Measurements from ENCODE around the gene NID1. TPM values are rescaled to one million over a fixed set of nuclear protein-coding genes. Genes with fewer than 3 reads are reported as not detected.

NID1 gene
- total RNA-seq, 1 experiment from 2014 or later = 0.32 TPM

GRCh38 chr1:235941876-235942624 is 122.8 kb downstream of the NID1 start:
- ChIA-PET CTCF (interaction anchor here (0.6 kb wide), 1 partner anchor 80 kb away, joined by 5 read pairs; no protein-coding TSS in a partner anchor), RAD21 (ENCODE audit: low non-redundant PET in 1 of 2, low total read pairs in 2 of 2, uncharacterized antibody in 2 of 2, unreplicated experiment in 2 of 2) (interaction anchor here in 1 of 2 experiments (0.6 kb wide), 1 partner anchor 28 kb away, joined by 4 read pairs; no protein-coding TSS in a partner anchor), POLR2A (no interaction called here)
- peaks cover 0 to 7% of the 10 kb centered on the region in 2 experiments; a peak in 1 of 4 replicates for H3K4me1 ChIP-seq (ENCODE audit: control insufficient read depth in 1 of 2, insufficient read depth in 2 of 2, low read length in 2 of 2)
- H2AFZ ChIP-seq (ENCODE audit: low read depth, low read length, poor library complexity, severe bottlenecking) = no peak overlapping the region
- H3K27me3 ChIP-seq (ENCODE audit: insufficient read depth, low read length) = no peaks in the 10 kb centered on the region
- DNase-seq (ENCODE audit: low read depth, low spot score) (no peak), ATAC-seq (no peak)
- no TSS peak for BruUV-seq (replicated peaks)
- H3K79me2 ChIP-seq (ENCODE audit: insufficient read depth, low read length) = no peaks in the 10 kb centered on the region
- intact Hi-C loops (cut with micrococcal nuclease) = no loop called here
- H3K9me2 ChIP-seq (ENCODE audit: insufficient read depth) = no peaks in the 10 kb centered on the region
- H3K9me3 ChIP-seq (ENCODE audit: control insufficient read depth in 1 of 2, insufficient read depth in 1 of 2, low read depth in 1 of 2, low read length in 2 of 2) = no peaks in the 10 kb centered on the region
- H3K27ac ChIP-seq (ENCODE audit: low read depth, low read length) = no peak overlapping the region
- no peak for TF ChIP-seq POLR2A (IDR thresholded peaks at IDR 0.05; ENCODE audit: borderline replicate concordance, extremely low read depth, insufficient read depth, insufficient read length)
- no peak for TF ChIP-seq ATF3 (IDR thresholded peaks at IDR 0.05)
- TF ChIP-seq FOSL1 (IDR thresholded peaks at IDR 0.05; ENCODE audit: low read depth) = no peak
- no peak for TF ChIP-seq CBX3 (IDR thresholded peaks at IDR 0.05; ENCODE audit: low read depth)
- H4K20me1 ChIP-seq (ENCODE audit: insufficient read depth) = no peaks in the 10 kb centered on the region
- H3K9ac ChIP-seq (ENCODE audit: low read length) = no peak overlapping the region
- no peak overlapping the region for H3K4me2 ChIP-seq (ENCODE audit: low read length)
- H3K36me3 ChIP-seq (ENCODE audit: control insufficient read depth in 1 of 2, insufficient read depth in 2 of 2, low read length in 2 of 2) = no peaks in the 10 kb centered on the region
- H3K4me3 ChIP-seq (replicated peaks in 1 of 2; ENCODE audit: low read depth in 1 of 2, low read length in 2 of 2) = no peak overlapping the region

GRCh38 chr1:235940285-235940684 is 124.6 kb downstream of the NID1 start:
- Histone ChIP-seq H3K27ac (ENCODE audit: low read depth, low read length) (no peak overlapping the region), H4K20me1 (ENCODE audit: insufficient read depth) (no peaks in the 10 kb centered on the region), H3K27me3 (ENCODE audit: insufficient read depth, low read length) (no peaks in the 10 kb centered on the region), H3K4me1 (ENCODE audit: control insufficient read depth in 1 of 2, insufficient read depth in 2 of 2, low read length in 2 of 2) (no peaks in the 10 kb centered on the region), H3K4me3 (replicated peaks in 1 of 2; ENCODE audit: low read depth in 1 of 2, low read length in 2 of 2) (no peak overlapping the region), H3K79me2 (ENCODE audit: insufficient read depth, low read length) (no peaks in the 10 kb centered on the region), H3K9me2 (ENCODE audit: insufficient read depth) (no peaks in the 10 kb centered on the region), H3K4me2 (ENCODE audit: low read length) (no peak overlapping the region), H2AFZ (ENCODE audit: low read depth, low read length, poor library complexity, severe bottlenecking) (no peak overlapping the region), H3K9ac (ENCODE audit: low read length) (no peak overlapping the region), H3K36me3 (ENCODE audit: control insufficient read depth in 1 of 2, insufficient read depth in 2 of 2, low read length in 2 of 2) (no peaks in the 10 kb centered on the region), H3K9me3 (ENCODE audit: control insufficient read depth in 1 of 2, insufficient read depth in 1 of 2, low read depth in 1 of 2, low read length in 2 of 2) (no peaks in the 10 kb centered on the region)
- intact Hi-C loops (cut with micrococcal nuclease) = no loop called here
- no TSS peak for BruUV-seq (replicated peaks)
- ChIA-PET RAD21 (ENCODE audit: low non-redundant PET in 1 of 2, low total read pairs in 2 of 2, uncharacterized antibody in 2 of 2, unreplicated experiment in 2 of 2) (no interaction called here), POLR2A (no interaction called here), CTCF (no interaction called here)
- ATAC-seq = no peak
- no peak for DNase-seq (ENCODE audit: low read depth, low spot score)
- no peak for TF ChIP-seq RAD21 (IDR thresholded peaks at IDR 0.05; ENCODE audit: low read depth)
- TF ChIP-seq ATF3 (IDR thresholded peaks at IDR 0.05) = no peak
- no peak for TF ChIP-seq CEBPB (IDR thresholded peaks at IDR 0.05; ENCODE audit: low read depth)
- TF ChIP-seq ZNF274 (IDR thresholded peaks at IDR 0.05; ENCODE audit: low read depth, low read length) = no peak
- no peak for TF ChIP-seq SIN3A (IDR thresholded peaks at IDR 0.05; ENCODE audit: low read depth)
- TF ChIP-seq SP1 (IDR thresholded peaks at IDR 0.05; ENCODE audit: low read depth) = no peak
- no peak for TF ChIP-seq EGR1 (IDR thresholded peaks at IDR 0.05; ENCODE audit: low read depth)
- TF ChIP-seq POLR2A (IDR thresholded peaks at IDR 0.05; ENCODE audit: borderline replicate concordance, extremely low read depth, insufficient read depth, insufficient read length) = no peak
- no peak for TF ChIP-seq TCF7L2 (IDR thresholded peaks at IDR 0.05; ENCODE audit: borderline replicate concordance, extremely low read depth, insufficient read depth, insufficient read length)
- TF ChIP-seq CBX3 (IDR thresholded peaks at IDR 0.05; ENCODE audit: low read depth) = no peak
- no peak for TF ChIP-seq ZBTB33 (IDR thresholded peaks at IDR 0.05; ENCODE audit: extremely low read depth, insufficient replicate concordance, low read length)
- TF ChIP-seq POLR2AphosphoS5 (IDR thresholded peaks at IDR 0.05; ENCODE audit: low read depth, low read length) = no peak
- no peak for TF ChIP-seq CTCF (IDR thresholded peaks at IDR 0.05 in 2 of 3, conservative IDR thresholded peaks at IDR 0.05 in 1 of 3; ENCODE audit: borderline replicate concordance in 1 of 3, insufficient read depth in 1 of 3, low read depth in 2 of 3, low read length in 2 of 3)
- no peak for TF ChIP-seq MAX (IDR thresholded peaks at IDR 0.05)

Data from HCT116 (cell line).